ENCODE measurements around the gene S100A6.
"Not testable (repeated sequence)": the region's sequence is repeated elsewhere in the genome, so short reads cannot be mapped to it uniquely, and the experiment has no call there.

The S100A6 gene

GRCh38 chr1:153563483-153563901, 27.7 kb upstream of the S100A6 start:
- Histone ChIP-seq H3K9ac (ENCODE audit: low read depth, low read length) (no peak overlapping the region), H3K9me3 (ENCODE audit: insufficient read depth, low read depth, low read length) (no peaks in the 10 kb centered on the region), H3K36me3 (ENCODE audit: insufficient read depth, low read length) (no peaks in the 10 kb centered on the region), H3K4me1 (ENCODE audit: insufficient read depth, low read length) (peaks cover 31% of the 10 kb centered on the region), H3K4me3 (ENCODE audit: low read length) (no peak overlapping the region), H3K27ac (ENCODE audit: low read depth, low read length) (no peak overlapping the region), H3K27me3 (ENCODE audit: insufficient read depth, low read length) (no peaks in the 10 kb centered on the region)
- 81% methylated on average over 6 of the region's 6 CpGs for WGBS

GRCh38 chr1:153562021-153562420, 26.2 kb upstream of the S100A6 start:
- H3K4me1 ChIP-seq (ENCODE audit: insufficient read depth, low read length), result peaks cover 18% of the 10 kb centered on the region
- not testable (repeated sequence) for H3K36me3 ChIP-seq (ENCODE audit: insufficient read depth, low read length); H3K9ac ChIP-seq (ENCODE audit: low read depth, low read length); H3K9me3 ChIP-seq (ENCODE audit: insufficient read depth, low read depth, low read length); H3K27me3 ChIP-seq (ENCODE audit: insufficient read depth, low read length); H3K27ac ChIP-seq (ENCODE audit: low read depth, low read length); H3K4me3 ChIP-seq (ENCODE audit: low read length)
- WGBS, result 92% methylated on average over 3 of the region's 3 CpGs

GRCh38 chr1:153561466-153561985, 25.7 kb upstream of the S100A6 start:
- Histone ChIP-seq H3K4me1 (ENCODE audit: insufficient read depth, low read length) (peaks cover 13% of the 10 kb centered on the region), H3K36me3 (ENCODE audit: insufficient read depth, low read length) (no peaks in the 10 kb centered on the region), H3K9ac (ENCODE audit: low read depth, low read length) (no peak overlapping the region), H3K27me3 (ENCODE audit: insufficient read depth, low read length) (no peaks in the 10 kb centered on the region), H3K27ac (ENCODE audit: low read depth, low read length) (no peak overlapping the region), H3K4me3 (ENCODE audit: low read length) (no peak overlapping the region), H3K9me3 (ENCODE audit: insufficient read depth, low read depth, low read length) (no peaks in the 10 kb centered on the region)
- 95% methylated on average over 3 of the region's 3 CpGs for WGBS

GRCh38 chr1:153560771-153561465, 25.1 kb upstream of the S100A6 start:
- Histone ChIP-seq H3K9ac (ENCODE audit: low read depth, low read length) (no peak overlapping the region), H3K27ac (ENCODE audit: low read depth, low read length) (no peak overlapping the region), H3K9me3 (ENCODE audit: insufficient read depth, low read depth, low read length) (no peaks in the 10 kb centered on the region), H3K36me3 (ENCODE audit: insufficient read depth, low read length) (no peaks in the 10 kb centered on the region), H3K4me1 (ENCODE audit: insufficient read depth, low read length) (peaks cover 8% of the 10 kb centered on the region), H3K27me3 (ENCODE audit: insufficient read depth, low read length) (no peaks in the 10 kb centered on the region), H3K4me3 (ENCODE audit: low read length) (no peak overlapping the region)
- 92% methylated on average over 10 of the region's 10 CpGs for WGBS

- H3K9ac ChIP-seq (ENCODE audit: low read depth, low read length), result no peak overlapping the region
- WGBS, result 100% methylated on average over 2 of the region's 2 CpGs
- no peak overlapping the region for H3K27ac ChIP-seq (ENCODE audit: low read depth, low read length)
- no peak overlapping the region for H3K4me3 ChIP-seq (ENCODE audit: low read length)
- H3K4me1 ChIP-seq (ENCODE audit: insufficient read depth, low read length), result peaks cover under 1% of the 10 kb centered on the region; the same call in 1 of the 2 replicates
- no peaks in the 10 kb centered on the region for H3K9me3 ChIP-seq (ENCODE audit: insufficient read depth, low read depth, low read length)
- no peaks in the 10 kb centered on the region for H3K27me3 ChIP-seq (ENCODE audit: insufficient read depth, low read length)
- H3K36me3 ChIP-seq (ENCODE audit: insufficient read depth, low read length), result no peaks in the 10 kb centered on the region
These were observed 24.4 kb upstream of the S100A6 start for GRCh38 chr1:153560241-153560640.

- Histone ChIP-seq H3K27me3 (ENCODE audit: insufficient read depth, low read length) (no peaks in the 10 kb centered on the region), H3K4me1 (ENCODE audit: insufficient read depth, low read length) (no peaks in the 10 kb centered on the region), H3K27ac (ENCODE audit: low read depth, low read length) (no peak overlapping the region), H3K4me3 (ENCODE audit: low read length) (no peak overlapping the region), H3K9me3 (ENCODE audit: insufficient read depth, low read depth, low read length) (no peaks in the 10 kb centered on the region), H3K36me3 (ENCODE audit: insufficient read depth, low read length) (no peaks in the 10 kb centered on the region), H3K9ac (ENCODE audit: low read depth, low read length) (no peak overlapping the region)
- 94% methylated on average over 2 of the region's 3 CpGs for WGBS
These were observed 22.1 kb upstream of the S100A6 start for GRCh38 chr1:153557877-153558276.

GRCh38 chr1:153556348-153556747, 20.6 kb upstream of the S100A6 start:
- H3K36me3 ChIP-seq (ENCODE audit: insufficient read depth, low read length), result no peaks in the 10 kb centered on the region

GRCh38 chr1:153553830-153554541, 18.2 kb upstream of the S100A6 start:
- Histone ChIP-seq H3K9ac (ENCODE audit: low read depth, low read length) (no peak overlapping the region), H3K4me1 (ENCODE audit: insufficient read depth, low read length) (peaks cover 13% of the 10 kb centered on the region; the same call in 1 of the 2 replicates), H3K27me3 (ENCODE audit: insufficient read depth, low read length) (no peaks in the 10 kb centered on the region), H3K36me3 (ENCODE audit: insufficient read depth, low read length) (no peaks in the 10 kb centered on the region), H3K4me3 (ENCODE audit: low read length) (no peak overlapping the region), H3K27ac (ENCODE audit: low read depth, low read length) (no peak overlapping the region), H3K9me3 (ENCODE audit: insufficient read depth, low read depth, low read length) (no peaks in the 10 kb centered on the region)
- 100% methylated on average over 2 of the region's 2 CpGs for WGBS

More at GRCh38 chr1:153556348-153556747, 20.6 kb upstream of the S100A6 start:
- Histone ChIP-seq H3K4me1 (ENCODE audit: insufficient read depth, low read length) (no peaks in the 10 kb centered on the region), H3K27me3 (ENCODE audit: insufficient read depth, low read length) (no peaks in the 10 kb centered on the region), H3K4me3 (ENCODE audit: low read length) (no peak overlapping the region), H3K9ac (ENCODE audit: low read depth, low read length) (no peak overlapping the region), H3K27ac (ENCODE audit: low read depth, low read length) (no peak overlapping the region), H3K9me3 (ENCODE audit: insufficient read depth, low read depth, low read length) (no peaks in the 10 kb centered on the region)
- 100% methylated on average over 1 of the region's 1 CpG for WGBS

GRCh38 chr1:153553096-153553495, 17.3 kb upstream of the S100A6 start:
- WGBS, result 90% methylated on average over 12 of the region's 12 CpGs
- no peak overlapping the region for H3K27ac ChIP-seq (ENCODE audit: low read depth, low read length)
- no peaks in the 10 kb centered on the region for H3K36me3 ChIP-seq (ENCODE audit: insufficient read depth, low read length)
- H3K27me3 ChIP-seq (ENCODE audit: insufficient read depth, low read length), result no peaks in the 10 kb centered on the region
- H3K4me3 ChIP-seq (ENCODE audit: low read length), result no peak overlapping the region
- H3K9me3 ChIP-seq (ENCODE audit: insufficient read depth, low read depth, low read length), result no peaks in the 10 kb centered on the region
- peaks cover 14% of the 10 kb centered on the region; the same call in 1 of the 2 replicates for H3K4me1 ChIP-seq (ENCODE audit: insufficient read depth, low read length)
- H3K9ac ChIP-seq (ENCODE audit: low read depth, low read length), result no peak overlapping the region

GRCh38 chr1:153552335-153552734, 16.5 kb upstream of the S100A6 start:
- no peak overlapping the region for H3K27ac ChIP-seq (ENCODE audit: low read depth, low read length)
- no peak overlapping the region for H3K9ac ChIP-seq (ENCODE audit: low read depth, low read length)
- H3K4me1 ChIP-seq (ENCODE audit: insufficient read depth, low read length), result peaks cover 14% of the 10 kb centered on the region; the same call in 1 of the 2 replicates
- 87% methylated on average over 8 of the region's 8 CpGs for WGBS
- no peaks in the 10 kb centered on the region for H3K27me3 ChIP-seq (ENCODE audit: insufficient read depth, low read length)
- no peaks in the 10 kb centered on the region for H3K9me3 ChIP-seq (ENCODE audit: insufficient read depth, low read depth, low read length)
- no peaks in the 10 kb centered on the region for H3K36me3 ChIP-seq (ENCODE audit: insufficient read depth, low read length)
- H3K4me3 ChIP-seq (ENCODE audit: low read length), result no peak overlapping the region

- H3K27me3 ChIP-seq (ENCODE audit: insufficient read depth, low read length), result no peaks in the 10 kb centered on the region
- H3K9ac ChIP-seq (ENCODE audit: low read depth, low read length), result no peak overlapping the region
- H3K27ac ChIP-seq (ENCODE audit: low read depth, low read length), result no peak overlapping the region
- no peak overlapping the region for H3K4me3 ChIP-seq (ENCODE audit: low read length)
- 87% methylated on average over 10 of the region's 10 CpGs for WGBS
- no peaks in the 10 kb centered on the region for H3K36me3 ChIP-seq (ENCODE audit: insufficient read depth, low read length)
- no peaks in the 10 kb centered on the region for H3K9me3 ChIP-seq (ENCODE audit: insufficient read depth, low read depth, low read length)
- H3K4me1 ChIP-seq (ENCODE audit: insufficient read depth, low read length), result peaks cover 14% of the 10 kb centered on the region; the same call in 1 of the 2 replicates
These were observed 15.2 kb upstream of the S100A6 start for GRCh38 chr1:153550827-153551500.
